Hepatocyte (in vitro differentiated cells): ENCODE measurements around the gene PTPRQ. TPM values are rescaled to one million over a fixed set of nuclear protein-coding genes. Genes with fewer than 3 reads are reported as not detected.

Experiments
- DNase-seq: peaks from one replicate; pipeline ENCODE4 v3.0.0-alpha.2; 2016; ENCODE audit warnings: low spot score
- H2AFZ ChIP-seq: fragments of 200-600 bp; sonication (generic); 2 replicates; pipeline ENCODE4 v1.6.0; 2016; ENCODE audit warnings: antibody characterized with exemption, mild to moderate bottlenecking
- H3K27ac ChIP-seq: fragments of 200-600 bp; sonication (generic); 2 replicates; pipeline ENCODE4 v1.5.1; 2016; ENCODE audit warnings: mild to moderate bottlenecking
- H3K27me3 ChIP-seq: fragments of 200-600 bp; sonication (generic); 2 replicates; pipeline ENCODE4 v1.6.1; 2016
- H3K36me3 ChIP-seq: fragments of 200-600 bp; sonication (generic); replicated peaks from 2 replicates; pipeline ENCODE4 v1.5.1; 2016; ENCODE audit warnings: low read depth; ENCODE audit not compliant: insufficient read depth
- H3K4me1 ChIP-seq: fragments of 200-600 bp; sonication (generic); 2 replicates; pipeline ENCODE4 v1.5.1; 2016; ENCODE audit warnings: mild to moderate bottlenecking, moderate library complexity; ENCODE audit not compliant: insufficient read depth
- H3K4me2 ChIP-seq: fragments of 200-600 bp; sonication (generic); 2 replicates; pipeline ENCODE4 v1.6.0; 2016
- H3K4me3 ChIP-seq: fragments of 200-600 bp; sonication (generic); 2 replicates; pipeline ENCODE4 v1.5.1; 2016; ENCODE audit warnings: mild to moderate bottlenecking
- H3K79me2 ChIP-seq: fragments of 200-600 bp; sonication (generic); 2 replicates; pipeline ENCODE4 v1.6.0; 2017; ENCODE audit warnings: mild to moderate bottlenecking
- H3K9me2 ChIP-seq: fragments of 200-600 bp; sonication (generic); replicated peaks from 2 replicates; pipeline ENCODE4 v1.6.0; 2017; ENCODE audit warnings: mild to moderate bottlenecking; ENCODE audit not compliant: insufficient read depth
- H3K9me3 ChIP-seq: fragments of 200-600 bp; sonication (generic); 2 replicates; pipeline ENCODE4 v1.5.1; 2016; ENCODE audit warnings: low read depth, mild to moderate bottlenecking
- H4K20me1 ChIP-seq: fragments of 200-600 bp; sonication (generic); 2 replicates; pipeline ENCODE4 v1.6.0; 2016; ENCODE audit warnings: mild to moderate bottlenecking; ENCODE audit not compliant: insufficient read depth, poor library complexity, severe bottlenecking
- EZH2 ChIP-seq: fragments of 200-600 bp; sonication (generic); IDR thresholded peaks from 2 replicates; pipeline ENCODE4 v1.6.1; 2016; ENCODE audit warnings: antibody characterized with exemption, mild to moderate bottlenecking, borderline replicate concordance
- EZH2phosphoT487 ChIP-seq: fragments of 200-600 bp; sonication (generic); IDR thresholded peaks from one replicate; pipeline ENCODE4 v1.6.1; 2018; ENCODE audit warnings: antibody characterized with exemption, mild to moderate bottlenecking, low read depth, moderate library complexity; ENCODE audit not compliant: unreplicated experiment, severe bottlenecking
- WGBS: methylation state at CpG from one replicate; pipeline ENCODE4 v1.1.6; 2016; ENCODE audit warnings: low lambda C conversion rate; ENCODE audit errors: missing lambda C conversion rate; 5-methylcytosine and 5-hydroxymethylcytosine counted together
- polyA plus RNA-seq: library from polyadenylated mRNA; unstranded; fragments of >200 nt; fragmentation: Nextera tagmentation; extraction: Ambion mirVana; gene quantifications from 2 replicates; pipeline ENCODE4 v1.2.1, GENCODE V29; 2016
- total RNA-seq: library from RNA; depleted of rRNA; stranded (reverse); fragments of >200 nt; gene quantifications from 2 replicates; pipeline ENCODE4 v1.2.3, GENCODE V29; 2014
- TF ChIP-seq, protein P1 (sequence below): fragments of 200-600 bp; sonication (generic); IDR thresholded peaks from 2 replicates; pipeline ENCODE4 v1.5.1; 2016; ENCODE audit warnings: antibody characterized with exemption, mild to moderate bottlenecking; ENCODE audit not compliant: poor library complexity

PTPRQ gene
- total and polyA plus RNA-seq, 2 experiments from 2014 or later = 0.03 TPM; not detected in 1

DNA sequence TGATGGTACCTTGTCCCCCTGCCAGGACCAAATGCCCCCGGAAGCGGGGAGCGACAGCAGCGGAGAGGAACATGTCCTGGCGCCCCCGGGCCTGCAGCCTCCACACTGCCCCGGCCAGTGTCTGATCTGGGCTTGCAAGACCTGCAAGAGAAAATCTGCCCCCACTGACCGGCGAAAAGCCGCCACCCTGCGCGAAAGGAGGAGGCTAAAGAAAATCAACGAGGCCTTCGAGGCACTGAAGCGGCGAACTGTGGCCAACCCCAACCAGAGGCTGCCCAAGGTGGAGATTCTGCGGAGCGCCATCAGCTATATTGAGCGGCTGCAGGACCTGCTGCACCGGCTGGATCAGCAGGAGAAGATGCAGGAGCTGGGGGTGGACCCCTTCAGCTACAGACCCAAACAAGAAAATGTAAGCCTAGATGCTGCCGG is 263.8 kb downstream of the PTPRQ start:
- peak overlapping the region; percentile 79 for H3K4me2 ChIP-seq
- 35% methylated on average over 21 of the region's 21 CpGs for WGBS

DNA sequence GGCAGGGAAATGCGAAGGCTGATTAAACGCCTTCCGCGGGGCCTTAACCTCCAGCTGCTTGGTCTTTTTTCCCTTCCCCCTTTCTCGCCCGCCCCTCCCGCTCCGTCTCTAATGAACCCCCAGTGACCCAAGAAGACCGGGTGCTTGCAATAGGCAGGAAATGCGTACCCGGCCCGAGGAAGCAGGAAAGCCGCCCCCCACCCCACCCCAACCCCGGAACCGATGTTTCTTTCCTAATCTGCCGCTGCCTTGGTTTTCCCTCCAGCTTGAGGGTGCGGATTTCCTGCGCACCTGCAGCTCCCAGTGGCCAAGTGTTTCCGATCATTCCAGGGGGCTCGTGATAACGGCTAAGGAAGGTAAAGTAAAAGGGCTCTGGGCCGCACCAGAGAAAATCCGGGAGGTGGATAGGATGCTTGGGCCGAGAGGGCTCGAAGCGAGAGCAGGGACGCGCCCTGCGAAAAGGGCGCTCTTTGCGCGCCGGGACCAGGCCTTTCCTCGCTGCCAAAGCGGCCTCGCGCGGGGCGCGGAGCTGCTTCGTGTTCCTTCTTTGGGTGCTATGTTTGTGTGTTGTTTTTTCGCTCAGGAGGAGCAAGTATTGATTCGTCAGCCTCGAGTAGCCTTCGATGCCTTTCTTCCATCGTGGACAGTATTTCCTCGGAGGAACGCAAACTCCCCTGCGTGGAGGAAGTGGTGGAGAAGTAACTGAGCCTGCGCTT is 264.4 kb downstream of the PTPRQ start:
- WGBS = 6% methylated on average over 41 of the region's 50 CpGs
- Histone ChIP-seq H4K20me1 (no peaks in the 10 kb centered on the region), H3K79me2 (no peaks in the 10 kb centered on the region), H3K9me2 (no peaks in the 10 kb centered on the region), H3K4me3 (no peak overlapping the region), H3K4me1 (no peaks in the 10 kb centered on the region), H3K36me3 (no peaks in the 10 kb centered on the region), H3K4me2 (peak overlapping the region; percentile 79), H2AFZ (peak overlapping the region; percentile 75), H3K27ac (no peak overlapping the region), H3K9me3 (no peaks in the 10 kb centered on the region), H3K27me3 (peaks cover 62% of the 10 kb centered on the region)
- TF ChIP-seq EZH2 (no peak), EZH2phosphoT487 (no peak)
- TF ChIP-seq, protein P1, sequence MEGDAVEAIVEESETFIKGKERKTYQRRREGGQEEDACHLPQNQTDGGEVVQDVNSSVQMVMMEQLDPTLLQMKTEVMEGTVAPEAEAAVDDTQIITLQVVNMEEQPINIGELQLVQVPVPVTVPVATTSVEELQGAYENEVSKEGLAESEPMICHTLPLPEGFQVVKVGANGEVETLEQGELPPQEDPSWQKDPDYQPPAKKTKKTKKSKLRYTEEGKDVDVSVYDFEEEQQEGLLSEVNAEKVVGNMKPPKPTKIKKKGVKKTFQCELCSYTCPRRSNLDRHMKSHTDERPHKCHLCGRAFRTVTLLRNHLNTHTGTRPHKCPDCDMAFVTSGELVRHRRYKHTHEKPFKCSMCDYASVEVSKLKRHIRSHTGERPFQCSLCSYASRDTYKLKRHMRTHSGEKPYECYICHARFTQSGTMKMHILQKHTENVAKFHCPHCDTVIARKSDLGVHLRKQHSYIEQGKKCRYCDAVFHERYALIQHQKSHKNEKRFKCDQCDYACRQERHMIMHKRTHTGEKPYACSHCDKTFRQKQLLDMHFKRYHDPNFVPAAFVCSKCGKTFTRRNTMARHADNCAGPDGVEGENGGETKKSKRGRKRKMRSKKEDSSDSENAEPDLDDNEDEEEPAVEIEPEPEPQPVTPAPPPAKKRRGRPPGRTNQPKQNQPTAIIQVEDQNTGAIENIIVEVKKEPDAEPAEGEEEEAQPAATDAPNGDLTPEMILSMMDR = no peak
- no peak for DNase-seq

More for the DNA sequence above, 263.8 kb downstream of the PTPRQ start:
- Histone ChIP-seq H2AFZ (peak overlapping the region; percentile 75), H3K27ac (no peak overlapping the region), H3K79me2 (no peaks in the 10 kb centered on the region), H4K20me1 (no peaks in the 10 kb centered on the region), H3K9me2 (no peaks in the 10 kb centered on the region), H3K4me3 (no peak overlapping the region), H3K4me1 (no peaks in the 10 kb centered on the region), H3K27me3 (peaks cover 61% of the 10 kb centered on the region), H3K9me3 (no peaks in the 10 kb centered on the region), H3K36me3 (no peaks in the 10 kb centered on the region)
- DNase-seq = no peak
- TF ChIP-seq, protein P1 = no peak
- TF ChIP-seq EZH2phosphoT487 (no peak), EZH2 (no peak)

DNA sequence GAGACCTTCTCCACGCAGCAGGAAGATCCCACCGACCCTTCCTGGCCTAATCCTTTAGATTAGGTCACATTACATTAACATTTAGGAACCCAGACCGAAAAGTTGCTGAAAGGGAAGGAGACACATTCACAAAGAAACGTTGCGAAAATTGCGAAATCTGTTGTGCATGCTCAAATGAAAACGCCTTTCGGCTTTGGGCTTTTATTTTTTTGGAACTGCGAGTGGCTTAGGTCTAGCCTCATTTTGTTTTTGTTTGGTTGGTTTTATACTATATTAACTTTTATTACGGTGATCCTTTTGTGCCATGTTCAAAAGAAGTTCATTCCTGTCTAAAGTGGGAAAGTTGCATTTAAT is 264.9 kb downstream of the PTPRQ start:
- H3K4me3 ChIP-seq = no peak overlapping the region
- no peak for DNase-seq
- H2AFZ ChIP-seq = peak overlapping the region; percentile 75
- peak overlapping the region; percentile 79 for H3K4me2 ChIP-seq
- no peaks in the 10 kb centered on the region for H3K36me3 ChIP-seq
- TF ChIP-seq EZH2phosphoT487 = no peak
- TF ChIP-seq EZH2 = no peak
- TF ChIP-seq, protein P1 = no peak
- no peak overlapping the region for H3K27ac ChIP-seq
- no peaks in the 10 kb centered on the region for H3K9me3 ChIP-seq
- H3K4me1 ChIP-seq = no peaks in the 10 kb centered on the region
- no peaks in the 10 kb centered on the region for H4K20me1 ChIP-seq
- WGBS = 42% methylated on average over 10 of the region's 10 CpGs
- no peaks in the 10 kb centered on the region for H3K79me2 ChIP-seq
- H3K9me2 ChIP-seq = no peaks in the 10 kb centered on the region
- H3K27me3 ChIP-seq = peaks cover 63% of the 10 kb centered on the region
